ENCODE data around the gene ADAM12. TPM values are rescaled to one million over a fixed set of nuclear protein-coding genes. Genes with fewer than 3 reads are reported as not detected.

The ADAM12 gene
- total and polyA plus RNA-seq, 7 donors, result 0.01 to 3.3 (median 0.24) TPM; not detected in 2

DNA sequence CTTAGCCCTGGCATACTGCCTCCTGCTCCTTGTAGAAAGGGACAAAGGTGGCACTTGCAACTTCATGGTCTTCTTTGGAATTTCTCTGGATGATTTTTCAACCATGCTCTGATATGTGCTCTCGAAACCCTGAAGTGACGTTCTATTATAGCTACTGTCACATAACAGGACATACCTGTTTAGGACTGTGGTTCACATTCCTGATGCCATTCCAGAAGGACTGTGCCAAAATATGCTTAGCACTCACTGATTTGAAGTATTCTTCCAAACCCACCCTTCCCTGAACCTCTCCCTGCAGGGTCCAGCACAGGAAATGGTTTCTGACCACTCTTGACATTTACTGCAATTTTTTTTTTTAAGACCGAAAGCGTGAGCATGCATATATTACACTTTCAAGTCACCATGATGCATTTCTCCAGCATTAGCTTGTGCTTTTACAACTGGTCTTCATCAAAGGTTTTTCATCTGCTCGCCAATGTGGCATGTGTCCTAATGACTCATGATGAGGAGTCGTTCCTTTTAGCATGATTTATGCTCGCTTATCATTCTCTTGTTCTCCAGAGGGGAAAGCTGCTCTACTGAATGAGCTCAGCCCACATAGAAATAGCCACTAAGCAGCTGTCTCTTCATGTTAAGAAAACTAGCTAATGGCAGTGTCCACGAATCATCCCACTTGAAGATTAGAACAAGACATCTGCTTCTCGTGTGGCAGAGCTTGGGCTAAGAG, 135.2 kb downstream of the ADAM12 start:
- WGBS, 3 donors, result 49 to 53% (median 52%) methylated on average over 9 of the region's 9 CpGs
- Histone ChIP-seq H3K4me3 (no peak overlapping the region), H3K9me3 (no peaks in the 10 kb centered on the region), H3K4me1 (no peaks in the 10 kb centered on the region), H3K27ac (no peak overlapping the region), H3K27me3 (ENCODE audit: insufficient read depth in 3 of 3, low read length in 2 of 3) (peaks cover 0 to 2% (median 0%) of the 10 kb centered on the region in 3 donors), H3K36me3 (ENCODE audit: insufficient read depth in 1 of 2, low read depth in 1 of 2) (no peaks in the 10 kb centered on the region)
- intact Hi-C loops (cut with DNase I), result no loop called here
- TF ChIP-seq, protein P1, sequence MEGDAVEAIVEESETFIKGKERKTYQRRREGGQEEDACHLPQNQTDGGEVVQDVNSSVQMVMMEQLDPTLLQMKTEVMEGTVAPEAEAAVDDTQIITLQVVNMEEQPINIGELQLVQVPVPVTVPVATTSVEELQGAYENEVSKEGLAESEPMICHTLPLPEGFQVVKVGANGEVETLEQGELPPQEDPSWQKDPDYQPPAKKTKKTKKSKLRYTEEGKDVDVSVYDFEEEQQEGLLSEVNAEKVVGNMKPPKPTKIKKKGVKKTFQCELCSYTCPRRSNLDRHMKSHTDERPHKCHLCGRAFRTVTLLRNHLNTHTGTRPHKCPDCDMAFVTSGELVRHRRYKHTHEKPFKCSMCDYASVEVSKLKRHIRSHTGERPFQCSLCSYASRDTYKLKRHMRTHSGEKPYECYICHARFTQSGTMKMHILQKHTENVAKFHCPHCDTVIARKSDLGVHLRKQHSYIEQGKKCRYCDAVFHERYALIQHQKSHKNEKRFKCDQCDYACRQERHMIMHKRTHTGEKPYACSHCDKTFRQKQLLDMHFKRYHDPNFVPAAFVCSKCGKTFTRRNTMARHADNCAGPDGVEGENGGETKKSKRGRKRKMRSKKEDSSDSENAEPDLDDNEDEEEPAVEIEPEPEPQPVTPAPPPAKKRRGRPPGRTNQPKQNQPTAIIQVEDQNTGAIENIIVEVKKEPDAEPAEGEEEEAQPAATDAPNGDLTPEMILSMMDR (IDR thresholded peaks at IDR 0.05), result no peak
- DNase-seq (no peak), ATAC-seq (peak in 1 of 4 donors; percentile 19)

DNA sequence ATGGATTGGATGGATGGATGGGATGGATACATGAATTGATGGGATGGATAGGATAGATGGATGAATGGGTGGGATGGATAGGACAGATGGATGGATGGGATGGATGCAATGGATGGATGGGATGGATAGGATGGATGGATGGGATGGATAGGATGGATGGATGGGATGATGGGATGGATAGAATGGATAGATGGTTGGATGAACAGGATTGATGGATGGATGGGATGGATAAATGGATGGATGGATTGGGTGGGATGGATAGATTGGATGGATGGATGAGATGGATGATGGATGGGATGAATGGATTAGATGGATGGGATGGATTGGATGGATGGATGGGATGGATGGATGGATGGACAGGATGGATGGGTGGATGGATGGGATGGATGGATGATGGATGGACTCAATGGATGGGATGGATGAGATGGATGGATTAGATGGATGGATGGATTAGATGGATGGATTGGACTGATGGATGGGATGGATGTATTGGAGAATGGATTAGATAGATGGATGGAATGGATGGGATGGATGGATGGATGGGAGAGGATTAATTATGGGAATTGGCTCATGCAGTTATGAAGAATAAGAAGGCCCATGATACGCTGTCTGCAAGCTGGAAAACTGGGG, 136.4 kb downstream of the ADAM12 start:
- WGBS, 3 donors, result 95 to 100% (median 100%) methylated on average over 1 of the region's 1 CpG
- TF ChIP-seq, protein P1 (IDR thresholded peaks at IDR 0.05), result no peak
- Histone ChIP-seq H3K9me3 (no peaks in the 10 kb centered on the region), H3K36me3 (ENCODE audit: insufficient read depth in 1 of 2, low read depth in 1 of 2) (no peaks in the 10 kb centered on the region), H3K4me3 (no peak overlapping the region), H3K27me3 (ENCODE audit: insufficient read depth in 3 of 3, low read length in 2 of 3) (peaks cover 0 to 2% (median 0%) of the 10 kb centered on the region in 3 donors), H3K4me1 (no peaks in the 10 kb centered on the region), H3K27ac (no peak overlapping the region)
- intact Hi-C loops (cut with DNase I), result no loop called here
- ATAC-seq (no peak), DNase-seq (no peak)

DNA sequence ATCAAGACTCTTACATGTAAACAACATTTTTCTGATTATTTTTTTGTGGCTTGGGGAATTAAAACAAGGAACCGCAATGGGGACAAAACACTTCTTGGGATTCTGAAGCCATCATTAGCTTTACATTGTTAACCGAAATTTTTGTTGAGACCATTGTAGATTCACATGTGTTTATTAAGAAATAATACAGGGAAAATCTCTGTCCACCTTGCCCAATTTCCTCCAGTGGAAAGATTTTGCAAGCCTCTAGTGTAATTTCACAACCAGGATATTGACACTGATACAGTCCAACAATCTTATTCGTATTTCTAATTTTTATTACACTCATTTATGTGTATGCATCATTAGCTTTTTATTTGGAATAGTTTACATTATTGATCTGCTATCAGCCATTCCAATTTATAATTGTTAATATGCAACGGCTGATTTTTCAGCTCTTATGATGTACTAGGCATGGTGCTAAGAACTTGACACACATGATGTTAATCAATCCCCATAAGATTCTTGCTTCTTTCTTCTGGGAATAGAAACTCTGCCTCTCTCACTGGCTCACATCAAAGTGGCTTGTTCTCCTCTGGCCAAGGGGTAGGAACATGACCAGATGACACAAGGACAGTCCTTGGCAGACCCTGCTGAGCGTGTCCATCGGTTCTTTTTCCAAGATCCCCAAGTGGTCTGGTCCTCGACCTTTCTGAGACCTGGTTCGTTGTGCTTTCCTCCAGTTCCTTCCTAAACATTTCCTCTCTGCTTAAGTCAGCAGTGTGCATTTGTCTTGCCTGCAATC, 137.6 kb downstream of the ADAM12 start:
- no peaks in the 10 kb centered on the region for H3K36me3 ChIP-seq (ENCODE audit: insufficient read depth in 1 of 2, low read depth in 1 of 2)
- intact Hi-C loops (cut with DNase I), result no loop called here

DNA sequence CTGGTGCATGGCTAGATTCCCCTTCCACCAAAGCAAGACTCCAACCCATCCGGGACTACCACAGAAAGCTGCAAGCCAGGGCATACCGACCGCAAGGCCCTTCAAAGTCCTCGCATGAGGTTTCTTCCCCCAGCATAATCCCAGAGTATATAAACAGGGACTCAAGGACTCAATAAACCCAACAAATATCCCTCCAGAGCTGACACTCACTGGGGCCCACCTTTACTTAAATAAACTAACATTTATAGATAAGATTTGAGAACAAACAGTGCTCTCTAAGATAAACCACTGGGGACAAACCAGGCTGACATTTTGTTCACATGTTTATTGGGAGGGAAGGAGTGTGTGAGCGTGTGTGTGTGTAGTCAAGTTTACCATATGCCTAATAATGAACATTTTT, 138.2 kb downstream of the ADAM12 start:
- Histone ChIP-seq H3K27me3 (ENCODE audit: insufficient read depth in 3 of 3, low read length in 2 of 3) (peaks cover 0 to 2% (median 0%) of the 10 kb centered on the region in 3 donors), H3K27ac (no peak overlapping the region), H3K4me3 (no peak overlapping the region), H3K4me1 (no peaks in the 10 kb centered on the region), H3K36me3 (ENCODE audit: insufficient read depth in 1 of 2, low read depth in 1 of 2) (no peaks in the 10 kb centered on the region), H3K9me3 (no peaks in the 10 kb centered on the region)
- intact Hi-C loops (cut with DNase I), result no loop called here
- TF ChIP-seq, protein P1 (IDR thresholded peaks at IDR 0.05), result no peak
- 84 to 97% (median 85%) methylated on average over 5 of the region's 5 CpGs for WGBS, 3 donors
- ATAC-seq (no peak), DNase-seq (no peak)

More for the DNA sequence above, 137.6 kb downstream of the ADAM12 start:
- TF ChIP-seq, protein P1 (IDR thresholded peaks at IDR 0.05), result no peak
- WGBS, 3 donors, result 74 to 77% (median 75%) methylated on average over 8 of the region's 8 CpGs
- Histone ChIP-seq H3K27me3 (ENCODE audit: insufficient read depth in 3 of 3, low read length in 2 of 3) (peaks cover 0 to 2% (median 0%) of the 10 kb centered on the region in 3 donors), H3K9me3 (no peaks in the 10 kb centered on the region), H3K27ac (no peak overlapping the region), H3K4me1 (no peaks in the 10 kb centered on the region), H3K4me3 (no peak overlapping the region)
- ATAC-seq (peak in 1 of 4 donors; percentile 45), DNase-seq (no peak)
